ENCODE results near the gene ARHGAP22. TPM values are rescaled to one million over a fixed set of nuclear protein-coding genes. Genes with fewer than 3 reads are reported as not detected.

The ARHGAP22 gene
- total RNA-seq, 1 donor from 2014 or later = 6.2 TPM

GRCh38 chr10:48457949-48458661, 146.8 kb downstream of the ARHGAP22 start:
- no peak for FAIRE-seq
- Histone ChIP-seq H4K20me1 (ENCODE audit: insufficient read depth, low read length) (peaks cover 59% of the 10 kb centered on the region), H3K4me3 (ENCODE audit: insufficient read depth, low read depth, low read length) (no peak overlapping the region)

DNA sequence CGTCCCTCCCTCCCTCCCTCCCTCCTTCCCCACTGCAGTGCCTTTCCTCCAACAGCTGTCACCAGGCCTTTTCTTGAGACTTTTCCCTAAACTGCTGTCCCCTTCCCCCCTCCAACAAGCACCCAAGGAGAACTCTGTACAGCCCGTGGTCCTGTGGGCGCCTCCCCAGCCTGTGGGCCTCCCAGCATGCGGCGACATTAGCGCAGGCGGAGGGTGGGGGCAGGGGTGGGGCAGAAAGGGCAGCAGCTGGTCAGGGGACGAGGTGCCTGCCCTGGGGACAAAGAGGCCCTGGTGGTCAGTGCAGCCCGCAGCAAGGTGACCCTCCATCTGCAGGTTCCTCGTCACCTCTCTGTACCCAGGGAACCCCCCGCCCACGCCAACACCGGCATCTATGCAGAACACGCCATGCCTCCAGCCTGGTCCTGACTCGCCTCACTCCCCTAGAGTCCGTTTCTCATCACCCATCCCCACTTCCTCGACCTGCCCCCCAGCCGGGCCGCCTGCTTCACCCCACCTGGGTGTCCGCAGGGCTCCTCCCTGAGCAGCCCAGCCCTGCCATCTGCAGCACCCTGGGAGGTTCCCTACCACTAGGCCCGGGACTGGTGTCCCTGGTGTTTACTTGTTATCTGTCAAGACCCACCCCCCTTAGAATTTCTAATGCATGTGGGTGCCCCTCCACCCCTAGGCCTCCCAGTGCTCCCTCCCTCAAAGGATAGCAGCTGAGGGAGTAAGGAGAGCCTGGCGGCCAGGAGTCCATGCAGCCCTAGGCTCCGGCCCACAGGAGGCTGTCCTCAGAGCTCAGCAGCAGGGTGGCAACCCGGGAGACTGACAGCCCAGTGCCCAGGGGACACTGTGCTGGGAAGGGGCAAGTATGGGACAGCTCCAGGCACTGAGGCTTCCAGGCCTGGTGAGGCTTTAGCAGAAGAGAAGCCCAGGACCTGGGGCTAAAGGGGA, 147.8 kb downstream of the ARHGAP22 start:
- Histone ChIP-seq H3K79me2 (ENCODE audit: insufficient read depth, low read length) (no peaks in the 10 kb centered on the region), H2AFZ (ENCODE audit: low read depth, low read length) (no peak overlapping the region), H3K9ac (ENCODE audit: low read length) (no peak overlapping the region), H4K20me1 (ENCODE audit: insufficient read depth, low read length) (peaks cover 58% of the 10 kb centered on the region), H3K27ac (ENCODE audit: low read depth, low read length) (no peak overlapping the region), H3K36me3 (ENCODE audit: insufficient read depth, low read length) (peaks cover 7% of the 10 kb centered on the region), H3K4me1 (ENCODE audit: insufficient read depth, low read length) (no peaks in the 10 kb centered on the region), H3K4me3 (ENCODE audit: insufficient read depth, low read depth, low read length) (no peak overlapping the region), H3K27me3 (ENCODE audit: insufficient read depth, low read length) (no peaks in the 10 kb centered on the region), H3K4me2 (ENCODE audit: low read length) (no peak overlapping the region), H3K9me3 (ENCODE audit: insufficient read depth, low read depth, low read length) (no peaks in the 10 kb centered on the region)
- DNase-seq (ENCODE audit: low read depth) = no peak
- Mint-ChIP-seq H3K36me3 (ENCODE audit: low read depth, unreplicated experiment) (no peaks in the 10 kb centered on the region), H3K9me3 (ENCODE audit: unreplicated experiment) (peaks cover 2% of the 10 kb centered on the region), H3K4me3 (ENCODE audit: unreplicated experiment) (no peak overlapping the region), H3K27me3 (ENCODE audit: low read depth, unreplicated experiment) (peaks cover 11% of the 10 kb centered on the region), H3K4me1 (ENCODE audit: low read depth, unreplicated experiment) (peaks cover 3% of the 10 kb centered on the region), H3K27ac (ENCODE audit: unreplicated experiment) (no peak overlapping the region)
- TF ChIP-seq EZH2 (IDR thresholded peaks at IDR 0.05; ENCODE audit: insufficient read depth, low read length) = no peak
- TF ChIP-seq, protein P1, sequence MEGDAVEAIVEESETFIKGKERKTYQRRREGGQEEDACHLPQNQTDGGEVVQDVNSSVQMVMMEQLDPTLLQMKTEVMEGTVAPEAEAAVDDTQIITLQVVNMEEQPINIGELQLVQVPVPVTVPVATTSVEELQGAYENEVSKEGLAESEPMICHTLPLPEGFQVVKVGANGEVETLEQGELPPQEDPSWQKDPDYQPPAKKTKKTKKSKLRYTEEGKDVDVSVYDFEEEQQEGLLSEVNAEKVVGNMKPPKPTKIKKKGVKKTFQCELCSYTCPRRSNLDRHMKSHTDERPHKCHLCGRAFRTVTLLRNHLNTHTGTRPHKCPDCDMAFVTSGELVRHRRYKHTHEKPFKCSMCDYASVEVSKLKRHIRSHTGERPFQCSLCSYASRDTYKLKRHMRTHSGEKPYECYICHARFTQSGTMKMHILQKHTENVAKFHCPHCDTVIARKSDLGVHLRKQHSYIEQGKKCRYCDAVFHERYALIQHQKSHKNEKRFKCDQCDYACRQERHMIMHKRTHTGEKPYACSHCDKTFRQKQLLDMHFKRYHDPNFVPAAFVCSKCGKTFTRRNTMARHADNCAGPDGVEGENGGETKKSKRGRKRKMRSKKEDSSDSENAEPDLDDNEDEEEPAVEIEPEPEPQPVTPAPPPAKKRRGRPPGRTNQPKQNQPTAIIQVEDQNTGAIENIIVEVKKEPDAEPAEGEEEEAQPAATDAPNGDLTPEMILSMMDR (IDR thresholded peaks at IDR 0.05; ENCODE audit: insufficient read depth, low read depth, low read length) = no peak
- FAIRE-seq = no peak

More at GRCh38 chr10:48457949-48458661, 146.8 kb downstream of the ARHGAP22 start:
- no peaks in the 10 kb centered on the region for H3K36me3 Mint-ChIP-seq (ENCODE audit: low read depth, unreplicated experiment)
- Histone ChIP-seq H3K27me3 (ENCODE audit: insufficient read depth, low read length) (no peaks in the 10 kb centered on the region), H3K4me2 (ENCODE audit: low read length) (no peak overlapping the region), H3K9me3 (ENCODE audit: insufficient read depth, low read depth, low read length) (no peaks in the 10 kb centered on the region), H3K4me1 (ENCODE audit: insufficient read depth, low read length) (no peaks in the 10 kb centered on the region), H3K27ac (ENCODE audit: low read depth, low read length) (no peak overlapping the region), H2AFZ (ENCODE audit: low read depth, low read length) (no peak overlapping the region), H3K79me2 (ENCODE audit: insufficient read depth, low read length) (peaks cover 3% of the 10 kb centered on the region), H3K36me3 (ENCODE audit: insufficient read depth, low read length) (no peaks in the 10 kb centered on the region), H3K9ac (ENCODE audit: low read length) (no peak overlapping the region)
- peaks cover 3% of the 10 kb centered on the region for H3K4me1 Mint-ChIP-seq (ENCODE audit: low read depth, unreplicated experiment)
- H3K27ac Mint-ChIP-seq (ENCODE audit: unreplicated experiment) = no peak overlapping the region
- peaks cover 2% of the 10 kb centered on the region for H3K9me3 Mint-ChIP-seq (ENCODE audit: unreplicated experiment)
- TF ChIP-seq, protein P1 (IDR thresholded peaks at IDR 0.05; ENCODE audit: insufficient read depth, low read depth, low read length) = no peak
- TF ChIP-seq EZH2 (IDR thresholded peaks at IDR 0.05; ENCODE audit: insufficient read depth, low read length) = no peak
- no peak for DNase-seq (ENCODE audit: low read depth)
- peaks cover 15% of the 10 kb centered on the region for H3K27me3 Mint-ChIP-seq (ENCODE audit: low read depth, unreplicated experiment)
- no peak overlapping the region for H3K4me3 Mint-ChIP-seq (ENCODE audit: unreplicated experiment)

Data from astrocyte (in vitro differentiated cells and primary cell).